Measurements from ENCODE around the gene ODAD4.
A peak's percentile ranks its signal among the peaks of the same experiment; 100 is the strongest.
"Not testable (repeated sequence)": the region's sequence is repeated elsewhere in the genome, so short reads cannot be mapped to it uniquely, and the experiment has no call there.

The ODAD4 gene

DNA sequence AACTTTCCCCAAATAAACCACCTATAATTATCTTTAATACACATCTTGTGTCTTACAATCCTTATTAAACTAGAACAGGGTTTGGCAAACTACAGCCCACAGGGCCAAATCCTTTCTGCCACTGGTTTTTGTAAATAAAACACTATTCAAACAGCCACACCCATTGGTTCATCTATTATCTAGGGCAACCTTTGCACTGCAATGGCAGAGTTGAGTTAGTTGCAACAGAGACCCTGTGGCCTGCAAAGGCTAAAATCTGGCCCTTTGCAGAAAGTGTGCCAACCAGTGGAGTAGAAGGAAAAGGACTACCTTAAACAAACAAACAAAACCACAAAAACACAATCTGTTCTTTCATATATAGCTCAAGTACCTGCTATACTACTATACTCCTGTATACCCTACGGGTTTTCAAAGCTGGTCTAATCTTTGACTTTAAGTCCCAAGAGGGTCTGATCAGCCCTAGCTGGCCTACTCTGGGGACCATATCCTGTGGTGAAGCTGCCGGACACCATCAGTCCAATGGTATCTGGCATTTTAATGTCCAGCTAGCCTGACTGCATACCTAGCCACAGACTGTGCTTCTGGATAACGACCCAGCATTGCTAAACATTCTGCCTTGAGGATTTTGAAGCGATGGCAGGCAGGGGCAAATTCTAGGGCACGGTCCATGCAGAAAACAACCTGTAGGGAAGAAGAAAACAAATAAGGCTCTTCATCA is 59.4 kb downstream of the ODAD4 start:
- no peak for DNase-seq

- peak in 42 of 58 donors; percentile 16 to 91 (median 63) for DNase-seq
Observed at GRCh38 chr17:41992576-41992975, 62.2 kb downstream of the ODAD4 start.

DNA sequence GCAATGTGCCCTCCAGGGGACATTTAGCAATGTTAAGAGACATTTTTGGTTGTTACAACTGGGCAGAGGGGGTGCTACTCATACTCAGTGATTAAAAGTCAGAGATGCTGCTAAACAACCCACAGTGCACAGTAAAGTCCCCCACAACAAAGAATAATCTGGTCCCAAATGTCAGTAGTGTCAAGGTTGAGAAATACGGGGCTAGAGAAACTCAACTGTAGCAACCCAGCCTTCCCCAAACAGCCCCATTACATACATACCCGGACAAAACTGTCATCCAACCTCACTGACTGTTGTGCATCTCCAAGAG is 66.4 kb downstream of the ODAD4 start:
- DNase-seq: no peak

DNA sequence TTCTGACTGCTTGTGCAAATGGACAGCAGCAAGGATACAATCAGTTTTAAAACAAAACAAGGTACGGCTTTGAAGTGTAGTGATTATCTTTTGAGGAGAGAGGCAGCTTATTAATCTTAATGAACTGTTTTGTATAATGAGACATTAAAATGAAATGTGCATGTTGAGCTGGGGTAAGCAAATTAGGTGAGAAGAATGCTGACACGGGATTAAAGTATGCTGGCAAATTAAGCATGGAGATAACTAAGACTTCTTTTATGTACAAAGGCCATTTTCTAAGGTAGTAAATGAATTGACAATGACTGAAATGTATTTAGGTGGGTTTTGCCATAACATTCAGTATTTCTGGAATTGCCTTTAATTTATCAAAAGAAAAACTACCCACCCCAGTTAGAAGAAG is 68.1 kb downstream of the ODAD4 start:
- no peak for DNase-seq

GRCh38 chr17:42000413-42001133 is 70.2 kb downstream of the ODAD4 start:
- DNase-seq: no peak

DNA sequence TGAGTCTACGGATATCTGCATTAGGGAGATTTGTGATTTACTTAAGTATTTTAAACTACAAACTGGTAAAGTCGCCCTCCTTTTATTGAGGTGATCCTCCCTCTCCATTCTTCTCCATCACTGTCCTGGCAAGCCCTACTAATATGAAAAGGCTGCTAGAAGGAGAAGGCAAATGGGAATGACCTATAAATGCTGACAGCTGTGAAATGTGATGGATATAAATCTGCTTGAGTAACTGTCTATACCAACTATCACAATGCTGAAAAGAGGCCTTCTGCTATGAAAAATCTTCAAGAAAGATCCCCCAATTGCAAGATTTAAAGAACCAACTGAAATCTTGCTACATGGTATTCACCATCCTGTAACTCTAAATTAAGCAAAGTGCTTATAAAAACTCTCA is 71.3 kb downstream of the ODAD4 start:
- no peak for DNase-seq

DNA sequence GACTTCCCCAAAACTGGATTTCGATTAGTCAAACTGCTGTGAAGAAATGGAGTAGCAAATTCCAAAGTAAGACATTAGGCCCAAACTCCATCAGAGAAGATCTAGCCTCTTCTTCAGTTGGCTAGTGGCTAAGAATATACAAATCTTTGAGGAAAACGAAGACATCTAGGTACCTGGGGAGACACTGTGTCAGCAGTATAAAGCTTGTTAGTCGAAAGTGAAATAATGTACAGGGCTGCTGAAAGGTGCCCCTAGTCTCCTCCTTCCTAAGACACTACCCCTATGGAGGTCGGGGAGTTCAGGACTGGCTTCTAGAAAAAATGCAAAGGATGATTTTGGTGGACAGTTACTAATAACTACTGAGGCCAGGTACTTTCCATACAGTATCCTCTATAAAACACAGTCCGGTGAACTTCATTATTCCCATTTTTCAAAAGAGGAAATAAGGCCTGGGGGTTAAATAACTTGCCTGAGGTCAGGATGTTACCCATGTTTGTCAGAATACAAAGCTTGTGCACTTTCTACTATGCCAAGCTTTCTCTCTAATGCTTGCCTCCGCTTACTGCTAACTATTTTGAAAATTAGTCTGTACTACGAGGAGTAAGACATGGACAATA is 71.9 kb downstream of the ODAD4 start:
- no peak for DNase-seq

DNA sequence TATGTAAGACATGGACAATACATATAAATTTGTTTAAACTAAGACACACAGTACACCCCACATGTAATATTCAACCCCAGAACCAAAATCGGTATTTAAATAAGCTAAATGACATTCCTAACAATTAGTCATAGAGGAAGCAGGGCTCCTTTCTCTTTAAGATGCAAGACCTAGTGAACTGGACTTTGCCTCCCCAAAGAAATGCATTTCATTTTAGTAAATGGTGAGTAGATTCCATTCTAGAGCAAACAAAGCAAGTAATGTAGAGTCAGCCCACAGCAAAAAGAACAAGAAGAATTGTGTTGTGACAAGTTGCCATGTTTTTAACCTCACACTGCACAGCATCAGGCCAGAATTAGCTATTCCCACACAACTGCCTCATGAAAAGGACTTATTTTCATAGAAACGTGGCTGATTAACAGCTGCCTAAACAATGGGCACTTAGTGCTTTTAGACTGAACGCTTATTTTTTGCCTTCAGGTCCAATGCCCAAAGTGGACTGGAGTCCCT is 72.4 kb downstream of the ODAD4 start:
- peak in 5 of 58 donors; percentile 24 to 63 (median 36) for DNase-seq

GRCh38 chr17:42005166-42005565 is 74.7 kb downstream of the ODAD4 start:
- DNase-seq: no peak

GRCh38 chr17:42009170-42009569 is 78.8 kb downstream of the ODAD4 start:
- DNase-seq: peak in 47 of 58 donors; percentile 2 to 85 (median 43)

- not testable (repeated sequence) for DNase-seq
Observed at GRCh38 chr17:42010266-42010680, 79.9 kb downstream of the ODAD4 start.

DNA sequence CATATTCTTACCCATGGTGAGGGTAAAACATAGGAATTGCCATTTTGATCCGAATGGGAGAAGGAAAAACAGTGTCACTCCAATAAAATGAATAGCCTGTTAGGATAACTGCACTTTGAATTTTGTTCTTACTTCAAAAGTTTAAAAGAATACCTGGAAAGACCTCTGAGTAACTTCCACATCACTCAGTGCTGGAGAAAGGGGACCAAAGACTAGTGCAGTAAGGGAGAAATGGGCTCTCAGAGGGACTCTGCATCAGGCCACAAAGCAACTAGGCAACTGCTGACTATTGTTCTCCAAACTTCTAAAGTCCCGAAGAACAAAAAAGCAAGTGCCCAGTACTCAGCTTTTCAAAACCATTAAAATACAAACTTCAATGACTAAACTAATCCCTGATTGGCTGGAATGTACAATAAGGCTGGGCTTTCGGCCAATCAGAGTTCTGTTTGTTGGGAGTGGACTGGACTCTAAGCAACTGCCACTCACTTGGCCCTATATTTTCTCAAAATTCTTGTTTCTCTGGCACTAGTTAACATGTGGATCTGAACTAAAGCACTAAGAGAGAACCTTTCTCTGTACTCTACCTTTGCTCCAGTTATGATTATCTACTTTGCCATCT is 80.6 kb downstream of the ODAD4 start:
- DNase-seq: peak in 1 of 58 donors; percentile 27

GRCh38 chr17:42012363-42012762 is 81.9 kb downstream of the ODAD4 start:
- DNase-seq: not testable (repeated sequence)

DNA sequence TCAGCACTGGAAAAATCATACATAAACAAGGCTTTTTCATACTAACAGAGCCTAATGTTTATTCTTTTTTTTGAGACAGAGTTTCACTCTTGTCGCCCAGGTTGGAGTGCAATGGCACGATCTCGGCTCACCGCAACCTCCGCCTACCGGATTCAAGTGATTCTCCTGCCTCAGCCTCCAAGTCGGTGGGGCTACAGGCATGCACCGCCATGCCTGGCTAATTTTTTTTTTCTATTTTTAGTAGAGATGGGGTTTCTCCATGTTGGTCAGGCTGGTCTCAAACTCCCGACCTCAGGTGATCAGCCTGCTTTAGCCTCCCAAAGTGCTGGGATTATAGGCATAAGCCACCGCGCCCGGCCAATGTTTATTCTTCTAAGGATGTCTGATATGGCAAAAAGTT is 83.3 kb downstream of the ODAD4 start:
- not testable (repeated sequence) for DNase-seq

Measured in anterior cingulate cortex (tissue), 58 donors.